ENCODE measurements around the gene PCDH9.

GRCh38 chr13:67186995-67187569, 43.1 kb downstream of the PCDH9 start:
- TF ChIP-seq ZNF274 (IDR thresholded peaks at IDR 0.05; ENCODE audit: low read depth, low read length) (no peak), SUZ12 (IDR thresholded peaks at IDR 0.05; ENCODE audit: extremely low read depth, insufficient read depth, insufficient read length) (no peak), YY1 (IDR thresholded peaks at IDR 0.05; ENCODE audit: insufficient read depth, insufficient read length) (no peak)

Data from NT2/D1 (cell line).